Activated CD4-positive, alpha-beta memory T cell treated with anti-CD3 and anti-CD28 coated beads, Interleukin-2, amount 10 ng/mL, durations not matched to agents 7 days and 5 days (primary cell): ENCODE measurements around the gene ZDHHC14. TPM values are rescaled to one million over a fixed set of nuclear protein-coding genes. Genes with fewer than 3 reads are reported as not detected.
A peak's percentile ranks its signal among the peaks of the same experiment; 100 is the strongest.

ENCODE experiments used
- CTCF ChIA-PET: fragments of 350-600 bp; sonication (Branson Sonifier 250); formaldehyde crosslinking; loops from one replicate; lab custom pipeline; 2021; ENCODE audit warnings: antibody characterized with exemption, inconsistent platforms; lab: Charles Lee
- POLR2A ChIA-PET: fragments of 350-600 bp; sonication (Branson Sonifier 250); formaldehyde crosslinking; loops from one replicate; lab custom pipeline; 2021; ENCODE audit warnings: antibody characterized with exemption; lab: Charles Lee
- DNase-seq: peaks from one replicate; pipeline ENCODE4 v3.0.0-alpha.2; 2020
- H3K27ac Mint-ChIP-seq: one replicate; pipeline ENCODE4 v1.8.0; 2021; ENCODE audit warnings: mild to moderate bottlenecking, mixed read lengths
- H3K27me3 Mint-ChIP-seq: one replicate; pipeline ENCODE4 v1.8.0; 2021; ENCODE audit warnings: mixed read lengths
- H3K36me3 Mint-ChIP-seq: one replicate; pipeline ENCODE4 v1.8.0; 2021; ENCODE audit warnings: low read depth, mixed read lengths
- H3K4me1 Mint-ChIP-seq: one replicate; pipeline ENCODE4 v1.8.0; 2021; ENCODE audit warnings: mixed read lengths
- H3K4me3 Mint-ChIP-seq: one replicate; pipeline ENCODE4 v1.8.0; 2021; ENCODE audit warnings: mild to moderate bottlenecking, mixed read lengths
- H3K9me3 Mint-ChIP-seq: one replicate; pipeline ENCODE4 v1.8.0; 2021; ENCODE audit warnings: mixed read lengths
- total RNA-seq, 2 experiments: library from RNA; stranded (reverse); gene quantifications; one replicate each; pipeline ENCODE4 v1.2.3, GENCODE V29; 2021

The ZDHHC14 gene
- total RNA-seq, 2 experiments from 2014 or later = 8.1 to 8.7 TPM

DNA sequence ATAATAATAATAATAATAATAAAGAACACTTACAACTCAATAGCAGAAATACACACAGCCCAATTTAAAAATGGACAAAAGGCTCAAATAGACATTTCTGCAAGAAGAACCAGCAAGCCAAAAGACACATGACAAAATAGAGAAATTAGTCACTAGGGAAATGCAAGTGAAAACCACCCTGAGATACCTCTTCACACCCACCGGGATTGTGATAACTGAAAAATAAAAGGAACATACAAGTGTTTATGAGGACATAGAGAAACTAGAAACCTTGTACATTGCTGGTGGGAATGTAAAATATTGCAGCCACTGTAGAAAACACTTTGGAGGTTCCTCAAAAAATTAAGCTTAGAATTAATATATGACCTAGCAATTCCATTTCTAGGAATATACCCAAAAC lies 59.2 kb downstream of the ZDHHC14 start:
- POLR2A ChIA-PET = no interaction called here

DNA sequence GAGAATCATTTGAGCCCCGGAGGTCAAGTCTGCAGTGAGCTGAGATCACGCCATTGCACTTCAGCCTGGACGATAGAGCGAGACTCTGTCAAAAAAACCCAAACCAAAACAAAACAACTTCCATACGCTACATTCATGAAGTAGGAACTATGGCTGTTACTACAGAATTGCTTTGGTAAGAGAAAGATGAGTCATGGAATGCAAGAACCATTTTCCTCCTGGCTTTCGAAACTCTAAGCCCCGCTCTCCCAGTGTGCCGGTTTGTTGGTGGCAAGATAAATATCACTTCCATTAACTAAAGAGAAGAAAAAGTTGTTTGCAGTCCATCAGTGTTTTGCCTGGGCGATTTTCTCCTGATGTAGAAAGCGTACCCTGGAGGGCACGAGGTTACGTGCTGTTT lies 61.3 kb downstream of the ZDHHC14 start:
- ChIA-PET CTCF (no interaction called here), POLR2A (no interaction called here)
- no peak for DNase-seq
- H3K27ac Mint-ChIP-seq = no peak overlapping the region
- H3K9me3 Mint-ChIP-seq = peaks cover 25% of the 10 kb centered on the region
- peaks cover 17% of the 10 kb centered on the region for H3K4me1 Mint-ChIP-seq
- no peaks in the 10 kb centered on the region for H3K27me3 Mint-ChIP-seq
- no peak overlapping the region for H3K4me3 Mint-ChIP-seq
- H3K36me3 Mint-ChIP-seq = peaks cover 33% of the 10 kb centered on the region

More for the DNA sequence above, 59.2 kb downstream of the ZDHHC14 start:
- peaks cover 17% of the 10 kb centered on the region for H3K4me1 Mint-ChIP-seq
- H3K9me3 Mint-ChIP-seq = peaks cover 25% of the 10 kb centered on the region
- no peak overlapping the region for H3K4me3 Mint-ChIP-seq
- CTCF ChIA-PET = interaction anchor here (1.1 kb wide), 1 partner anchor 15 kb away, joined by 4 read pairs; no protein-coding TSS in a partner anchor
- DNase-seq = no peak
- peaks cover 33% of the 10 kb centered on the region for H3K36me3 Mint-ChIP-seq
- no peaks in the 10 kb centered on the region for H3K27me3 Mint-ChIP-seq
- no peak overlapping the region for H3K27ac Mint-ChIP-seq

- H3K36me3 Mint-ChIP-seq = peaks cover 33% of the 10 kb centered on the region
- DNase-seq = peak; percentile 37
- H3K27ac Mint-ChIP-seq = peak overlapping the region; percentile 9
- peaks cover 25% of the 10 kb centered on the region for H3K9me3 Mint-ChIP-seq
- H3K4me1 Mint-ChIP-seq = peaks cover 17% of the 10 kb centered on the region
- POLR2A ChIA-PET = interaction anchor here (1.4 to 2.0 kb wide), 2 partner anchors 10 to 15 kb away, joined by 3 to 7 read pairs; no protein-coding TSS in a partner anchor
- H3K27me3 Mint-ChIP-seq = no peaks in the 10 kb centered on the region
- H3K4me3 Mint-ChIP-seq = no peak overlapping the region
- CTCF ChIA-PET = no interaction called here
Observed at GRCh38 chr6:157443066-157443800, 62.2 kb downstream of the ZDHHC14 start.

DNA sequence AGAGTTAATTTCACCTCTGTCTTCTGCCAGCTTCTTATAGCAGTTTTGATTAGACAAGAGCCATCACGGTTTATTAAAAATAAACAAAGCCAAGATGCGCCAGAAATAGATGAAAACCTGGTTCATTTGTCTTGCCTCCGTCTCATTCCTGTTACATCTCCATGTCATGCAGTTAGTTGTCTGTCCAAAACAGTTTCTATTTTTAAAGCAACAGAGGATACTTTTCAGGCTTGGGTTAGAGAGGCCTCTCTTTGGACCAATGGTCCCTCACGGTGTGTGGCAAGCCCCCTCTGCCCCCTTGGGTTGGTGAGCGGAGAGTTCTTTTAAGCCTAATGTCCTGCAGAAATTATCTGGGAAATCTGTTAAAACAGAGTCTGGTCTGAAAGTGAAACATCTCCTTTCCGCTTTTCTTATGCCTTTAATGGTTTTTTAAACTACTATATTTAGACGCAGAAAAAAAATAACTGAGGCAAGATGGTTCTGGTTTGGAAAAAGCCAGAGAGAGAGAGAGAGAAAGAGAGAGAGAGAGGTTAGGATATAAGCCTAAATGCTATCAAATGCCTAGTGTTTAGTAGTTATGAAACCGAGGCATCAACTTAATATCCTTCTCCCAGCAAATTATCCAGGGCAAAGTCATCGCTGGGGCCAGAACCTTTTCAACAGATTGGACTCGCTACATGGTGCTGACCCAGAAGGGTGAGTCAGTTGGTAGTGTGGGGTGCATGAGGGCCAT lies 64.5 kb downstream of the ZDHHC14 start:
- H3K27me3 Mint-ChIP-seq = no peaks in the 10 kb centered on the region
- ChIA-PET CTCF (no interaction called here), POLR2A (interaction anchor here (0.6 to 2.0 kb wide), 2 partner anchors 12 to 65 kb away, joined by 3 to 7 read pairs; no protein-coding TSS in a partner anchor)
- H3K4me3 Mint-ChIP-seq = no peak overlapping the region
- H3K27ac Mint-ChIP-seq = no peak overlapping the region
- no peak for DNase-seq
- H3K9me3 Mint-ChIP-seq = peaks cover 25% of the 10 kb centered on the region
- peaks cover 28% of the 10 kb centered on the region for H3K36me3 Mint-ChIP-seq
- H3K4me1 Mint-ChIP-seq = peaks cover 17% of the 10 kb centered on the region

GRCh38 chr6:157447735-157448134 lies 66.7 kb downstream of the ZDHHC14 start:
- CTCF ChIA-PET = no interaction called here
- H3K9me3 Mint-ChIP-seq = peaks cover 10% of the 10 kb centered on the region
- H3K27ac Mint-ChIP-seq = no peak overlapping the region

DNA sequence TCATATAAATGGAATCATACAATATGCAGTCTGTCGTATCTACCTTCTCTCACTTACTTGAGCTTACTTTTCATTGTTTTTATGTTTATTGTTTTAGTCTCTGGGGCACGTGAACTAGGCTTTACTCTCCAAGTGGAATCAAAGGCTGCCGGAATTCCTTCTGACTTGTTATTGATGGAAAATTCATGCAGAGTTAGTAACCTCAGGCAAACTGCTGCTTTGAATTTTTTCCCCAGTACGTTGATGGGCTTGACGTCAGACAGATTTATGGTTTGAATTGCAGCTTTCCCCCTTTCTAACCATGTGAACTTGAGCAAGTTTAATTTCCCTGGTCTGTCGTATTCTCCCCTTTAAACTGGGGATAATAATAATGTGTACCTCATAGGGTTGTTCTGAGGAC lies 68.6 kb downstream of the ZDHHC14 start:
- POLR2A ChIA-PET = no interaction called here
- H3K9me3 Mint-ChIP-seq = no peaks in the 10 kb centered on the region
- H3K27me3 Mint-ChIP-seq = no peaks in the 10 kb centered on the region
- peaks cover 2% of the 10 kb centered on the region for H3K36me3 Mint-ChIP-seq
- H3K4me1 Mint-ChIP-seq = no peaks in the 10 kb centered on the region
- no peak overlapping the region for H3K27ac Mint-ChIP-seq
- CTCF ChIA-PET = no interaction called here
- DNase-seq = no peak
- H3K4me3 Mint-ChIP-seq = no peak overlapping the region

More at GRCh38 chr6:157447735-157448134, 66.7 kb downstream of the ZDHHC14 start:
- Mint-ChIP-seq H3K4me3 (no peak overlapping the region), H3K36me3 (peaks cover 14% of the 10 kb centered on the region), H3K27me3 (no peaks in the 10 kb centered on the region), H3K4me1 (peaks cover 13% of the 10 kb centered on the region)
- no peak for DNase-seq
- POLR2A ChIA-PET = no interaction called here

DNA sequence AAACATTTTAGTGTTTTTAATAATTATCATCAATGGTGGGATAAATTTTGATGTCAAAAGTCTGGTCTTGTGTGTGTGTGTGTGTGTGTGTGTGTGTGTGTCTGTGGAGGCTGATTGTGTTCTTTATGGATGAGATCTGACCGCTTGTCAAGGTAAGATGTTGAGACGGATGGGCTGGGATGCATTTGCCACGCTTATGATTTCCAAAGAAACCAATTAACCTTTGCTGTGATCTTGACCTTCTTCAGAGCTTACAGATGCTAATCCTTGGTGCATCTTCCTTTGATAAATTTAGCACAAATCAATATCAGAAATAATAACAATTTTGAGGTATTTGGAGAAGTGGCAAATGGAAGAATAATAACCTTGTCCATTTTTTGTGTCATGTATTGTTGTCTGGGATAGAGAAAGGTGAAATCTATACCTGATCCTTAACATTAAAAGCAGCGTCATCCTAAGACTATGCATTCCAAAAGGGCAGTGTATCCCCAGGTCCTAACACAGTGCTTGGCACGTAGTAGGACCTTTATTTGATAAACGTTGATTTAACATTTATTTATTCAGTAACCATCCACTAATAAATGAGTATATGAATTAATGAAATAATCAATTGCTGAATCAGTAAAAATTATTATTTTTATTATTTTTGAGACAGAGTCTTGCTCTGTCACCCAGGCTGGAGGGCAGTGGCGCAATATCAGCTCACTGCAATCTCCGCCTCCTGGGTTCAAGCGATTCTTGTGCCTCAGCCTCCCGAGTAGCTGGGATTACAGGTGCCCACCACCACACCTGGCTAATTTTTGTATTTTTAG lies 70.1 kb downstream of the ZDHHC14 start:
- peaks cover under 1% of the 10 kb centered on the region for H3K36me3 Mint-ChIP-seq
- CTCF ChIA-PET = no interaction called here
- H3K9me3 Mint-ChIP-seq = no peaks in the 10 kb centered on the region

GRCh38 chr6:157452096-157452495 lies 71.1 kb downstream of the ZDHHC14 start:
- H3K36me3 Mint-ChIP-seq = peaks cover 4% of the 10 kb centered on the region
- CTCF ChIA-PET = no interaction called here

More for the DNA sequence above, 70.1 kb downstream of the ZDHHC14 start:
- POLR2A ChIA-PET = no interaction called here
- Mint-ChIP-seq H3K4me1 (peaks cover 10% of the 10 kb centered on the region), H3K4me3 (no peak overlapping the region), H3K27me3 (no peaks in the 10 kb centered on the region), H3K27ac (no peak overlapping the region)
- no peak for DNase-seq

DNA sequence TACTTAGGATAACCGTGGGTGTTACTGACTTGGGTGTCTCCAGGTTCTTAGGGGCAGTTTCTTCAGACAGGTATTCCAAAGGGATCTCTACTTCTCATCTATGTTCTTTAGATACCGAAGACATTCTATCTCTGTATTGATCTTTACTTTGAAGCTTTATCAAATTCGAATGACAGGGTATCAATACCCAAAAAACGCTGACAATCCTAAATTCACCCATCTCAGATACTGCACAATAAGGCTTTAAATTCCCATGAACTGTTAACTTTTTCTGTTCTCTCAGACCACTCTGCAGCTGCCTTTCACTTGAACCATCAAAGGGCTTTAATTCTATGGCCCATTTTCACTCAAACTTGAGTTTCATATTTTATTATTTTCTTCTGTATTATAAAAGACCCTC lies 72.1 kb downstream of the ZDHHC14 start:
- H3K4me3 Mint-ChIP-seq = no peak overlapping the region
- no peaks in the 10 kb centered on the region for H3K27me3 Mint-ChIP-seq
- POLR2A ChIA-PET = no interaction called here
- no peak for DNase-seq
- H3K27ac Mint-ChIP-seq = no peak overlapping the region
- CTCF ChIA-PET = no interaction called here
- H3K9me3 Mint-ChIP-seq = no peaks in the 10 kb centered on the region
- peaks cover 4% of the 10 kb centered on the region for H3K36me3 Mint-ChIP-seq
- H3K4me1 Mint-ChIP-seq = peaks cover 26% of the 10 kb centered on the region

More at GRCh38 chr6:157452096-157452495, 71.1 kb downstream of the ZDHHC14 start:
- Mint-ChIP-seq H3K27ac (no peak overlapping the region), H3K27me3 (no peaks in the 10 kb centered on the region), H3K9me3 (no peaks in the 10 kb centered on the region), H3K4me1 (peaks cover 18% of the 10 kb centered on the region), H3K4me3 (no peak overlapping the region)
- no peak for DNase-seq
- POLR2A ChIA-PET = no interaction called here

GRCh38 chr6:157453978-157454377 lies 73.0 kb downstream of the ZDHHC14 start:
- DNase-seq = no peak
- CTCF ChIA-PET = no interaction called here
- Mint-ChIP-seq H3K4me1 (peaks cover 26% of the 10 kb centered on the region), H3K27ac (no peak overlapping the region), H3K4me3 (no peak overlapping the region), H3K27me3 (no peaks in the 10 kb centered on the region), H3K9me3 (no peaks in the 10 kb centered on the region), H3K36me3 (peaks cover 4% of the 10 kb centered on the region)
- POLR2A ChIA-PET = no interaction called here

GRCh38 chr6:157454762-157455714 lies 74.0 kb downstream of the ZDHHC14 start:
- no peak for DNase-seq
- Mint-ChIP-seq H3K4me3 (no peak overlapping the region), H3K27ac (no peak overlapping the region), H3K36me3 (peaks cover 8% of the 10 kb centered on the region), H3K4me1 (peaks cover 33% of the 10 kb centered on the region), H3K9me3 (no peaks in the 10 kb centered on the region), H3K27me3 (no peaks in the 10 kb centered on the region)
- ChIA-PET CTCF (interaction anchor here (0.7 to 1.2 kb wide), 2 partner anchors 14 to 145 kb away, joined by 3 to 4 read pairs; no protein-coding TSS in a partner anchor), POLR2A (no interaction called here)
